GM23338 (cell line): ENCODE measurements around the gene ACVR2A. TPM values are rescaled to one million over a fixed set of nuclear protein-coding genes. Genes with fewer than 3 reads are reported as not detected.

ENCODE experiments used
- ATAC-seq: fragments of 200-7000 bp; cut with Tn5 transposase; 3 replicates; pipeline ENCODE4 v1.9.1; 2020
- DNase-seq: peaks from one replicate; pipeline ENCODE4 v3.0.0-alpha.2; 2015; ENCODE audit warnings: low spot score
- H2AFZ ChIP-seq: fragments of 200-600 bp; sonication (generic); 2 replicates; pipeline ENCODE4 v1.8.0; 2016; ENCODE audit warnings: antibody characterized with exemption, mild to moderate bottlenecking, moderate library complexity
- H3F3A ChIP-seq: fragments of 200-600 bp; sonication (generic); replicated peaks from 2 replicates; pipeline ENCODE4 v1.8.0; 2017; ENCODE audit warnings: antibody characterized with exemption, mixed run types, low read depth
- H3K27ac ChIP-seq: fragments of 200-600 bp; sonication (generic); 2 replicates; pipeline ENCODE4 v1.6.1; 2016; ENCODE audit warnings: low read depth
- H3K27me3 ChIP-seq: fragments of 200-600 bp; sonication (generic); 2 replicates; pipeline ENCODE4 v1.8.0; 2016; ENCODE audit warnings: mild to moderate bottlenecking, mixed run types, moderate library complexity; ENCODE audit not compliant: insufficient read depth
- H3K36me3 ChIP-seq: fragments of 200-600 bp; sonication (generic); 2 replicates; pipeline ENCODE4 v1.8.0; 2016; ENCODE audit warnings: mild to moderate bottlenecking; ENCODE audit not compliant: insufficient read depth
- H3K4me1 ChIP-seq: fragments of 200-600 bp; sonication (generic); 2 replicates; pipeline ENCODE4 v1.8.0; 2016; ENCODE audit warnings: mild to moderate bottlenecking, moderate library complexity; ENCODE audit not compliant: insufficient read depth
- H3K4me2 ChIP-seq: fragments of 200-600 bp; sonication (generic); 2 replicates; pipeline ENCODE4 v1.7.1; 2017; ENCODE audit warnings: mixed run types
- H3K4me3 ChIP-seq: fragments of 200-600 bp; sonication (generic); 2 replicates; pipeline ENCODE4 v1.6.1; 2016; ENCODE audit warnings: mixed run types
- H3K79me2 ChIP-seq: fragments of 200-600 bp; sonication (generic); replicated peaks from 2 replicates; pipeline ENCODE4 v1.8.0; 2017; ENCODE audit warnings: mild to moderate bottlenecking; ENCODE audit not compliant: insufficient read depth
- H3K9me2 ChIP-seq: fragments of 200-600 bp; sonication (generic); 2 replicates; pipeline ENCODE4 v1.8.0; 2017; ENCODE audit not compliant: insufficient read depth
- H4K20me1 ChIP-seq: fragments of 200-600 bp; sonication (generic); replicated peaks from 2 replicates; pipeline ENCODE4 v1.8.0; 2017; ENCODE audit warnings: mild to moderate bottlenecking; ENCODE audit not compliant: insufficient read depth
- H3K27ac Mint-ChIP-seq: 2 replicates; pipeline ENCODE4 v1.8.0; 2020; ENCODE audit warnings: inconsistent platforms, mild to moderate bottlenecking, moderate library complexity, mixed read lengths
- H3K27me3 Mint-ChIP-seq: 3 replicates; pipeline ENCODE4 v1.8.0; 2022; ENCODE audit warnings: low read depth, mild to moderate bottlenecking, moderate library complexity, mixed read lengths, inconsistent platforms; ENCODE audit not compliant: insufficient read depth, poor library complexity
- H3K36me3 Mint-ChIP-seq: 3 replicates; pipeline ENCODE4 v1.8.0; 2021; ENCODE audit warnings: low read depth, mild to moderate bottlenecking, inconsistent platforms, moderate library complexity, mixed read lengths
- H3K4me1 Mint-ChIP-seq: 3 replicates; pipeline ENCODE4 v1.8.0; 2020; ENCODE audit warnings: mild to moderate bottlenecking, inconsistent platforms, mixed read lengths
- H3K4me3 Mint-ChIP-seq: 3 replicates; pipeline ENCODE4 v1.8.0; 2021; ENCODE audit warnings: moderate library complexity, mild to moderate bottlenecking, inconsistent platforms, mixed read lengths
- H3K9me3 Mint-ChIP-seq: 3 replicates; pipeline ENCODE4 v1.8.0; 2020; ENCODE audit warnings: moderate library complexity, mild to moderate bottlenecking, inconsistent platforms, mixed read lengths
- CREB1 ChIP-seq: fragments of 250-450 bp; sonication (Bioruptor Pico); IDR thresholded peaks from 2 replicates; pipeline ENCODE4 v1.5.0; 2020; ENCODE audit warnings: low read depth, mild to moderate bottlenecking, moderate library complexity
- EZH2 ChIP-seq: fragments of 200-600 bp; sonication (generic); IDR thresholded peaks from one replicate; pipeline ENCODE4 v1.8.0; 2017; ENCODE audit warnings: antibody characterized with exemption, mild to moderate bottlenecking, low read depth; ENCODE audit not compliant: unreplicated experiment
- EZH2phosphoT487 ChIP-seq: fragments of 200-600 bp; sonication (generic); IDR thresholded peaks from one replicate; pipeline ENCODE4 v1.8.1; 2018; ENCODE audit warnings: antibody characterized with exemption; ENCODE audit not compliant: unreplicated experiment
- JUNB ChIP-seq: IDR thresholded peaks from one replicate; pipeline ENCODE4 v1.6.1; 2016; ENCODE audit warnings: antibody characterized with exemption; ENCODE audit not compliant: unreplicated experiment
- NANOG ChIP-seq: IDR thresholded peaks from 2 replicates; pipeline ENCODE4 v1.6.1; 2016; ENCODE audit warnings: antibody characterized with exemption, borderline replicate concordance
- STAT1 ChIP-seq: IDR thresholded peaks from one replicate; pipeline ENCODE4 v1.6.1; 2016; ENCODE audit warnings: antibody characterized with exemption; ENCODE audit not compliant: unreplicated experiment
- ZNF331 ChIP-seq: fragments of 250-450 bp; sonication (Bioruptor Pico); IDR thresholded peaks from 2 replicates; pipeline ENCODE4 v1.5.0; 2020; ENCODE audit warnings: low read depth, mild to moderate bottlenecking, moderate library complexity
- polyA plus RNA-seq: library from polyadenylated mRNA; unstranded; fragments of >200 nt; fragmentation: Nextera tagmentation; extraction: Ambion mirVana; gene quantifications from 2 replicates; pipeline ENCODE4 v1.2.1, GENCODE V29; 2016
- total RNA-seq: library from RNA; depleted of rRNA; stranded (reverse); fragments of >200 nt; shearing (Covaris generic); gene quantifications from 2 replicates; pipeline ENCODE4 v1.2.3, GENCODE V29; 2014
- TF ChIP-seq, protein P1 (sequence below): IDR thresholded peaks from one replicate; pipeline ENCODE4 v1.6.1; 2018; ENCODE audit warnings: antibody characterized with exemption; ENCODE audit not compliant: unreplicated experiment
- TF ChIP-seq, protein P2 (sequence below): fragments of 250-450 bp; sonication (Bioruptor Pico); IDR thresholded peaks from 2 replicates; pipeline ENCODE4 v1.5.0; 2020; ENCODE audit warnings: mild to moderate bottlenecking, moderate library complexity
- TF ChIP-seq, protein P3 (sequence below), 2 experiments: fragments of 200-600 bp in 1 of 2; sonication (generic) in 1 of 2; conservative IDR thresholded peaks; 2 replicates each; pipeline versions ENCODE4 v1.5.1 to v1.6.1; 2016 to 2017; ENCODE audit warnings: antibody characterized with exemption in 2 of 2, low read depth in 2 of 2, mild to moderate bottlenecking in 2 of 2, moderate library complexity in 1 of 2

ACVR2A gene
- total and polyA plus RNA-seq, 2 experiments from 2014 or later, result 11.8 to 15.6 TPM

DNA sequence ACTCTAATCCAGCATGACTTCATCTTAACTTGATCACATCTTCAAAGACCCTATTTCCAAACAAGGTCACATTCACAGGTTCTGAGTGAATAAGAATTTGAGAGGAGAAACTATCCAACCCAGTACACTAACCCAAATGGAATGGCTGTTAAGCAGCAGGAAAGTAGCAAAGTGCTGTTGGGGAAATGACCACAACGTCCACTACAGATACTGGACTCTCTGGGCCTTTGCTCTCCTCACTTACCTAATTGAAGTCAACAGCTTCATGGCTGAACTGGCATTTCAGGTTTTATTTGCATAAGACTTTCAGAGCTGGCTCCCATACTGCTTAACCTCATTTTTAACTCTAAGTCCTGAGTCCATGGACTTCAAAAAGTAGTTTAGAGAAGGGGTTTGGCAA, 38.0 kb upstream of the ACVR2A start (continued):
- TF ChIP-seq, protein P1, sequence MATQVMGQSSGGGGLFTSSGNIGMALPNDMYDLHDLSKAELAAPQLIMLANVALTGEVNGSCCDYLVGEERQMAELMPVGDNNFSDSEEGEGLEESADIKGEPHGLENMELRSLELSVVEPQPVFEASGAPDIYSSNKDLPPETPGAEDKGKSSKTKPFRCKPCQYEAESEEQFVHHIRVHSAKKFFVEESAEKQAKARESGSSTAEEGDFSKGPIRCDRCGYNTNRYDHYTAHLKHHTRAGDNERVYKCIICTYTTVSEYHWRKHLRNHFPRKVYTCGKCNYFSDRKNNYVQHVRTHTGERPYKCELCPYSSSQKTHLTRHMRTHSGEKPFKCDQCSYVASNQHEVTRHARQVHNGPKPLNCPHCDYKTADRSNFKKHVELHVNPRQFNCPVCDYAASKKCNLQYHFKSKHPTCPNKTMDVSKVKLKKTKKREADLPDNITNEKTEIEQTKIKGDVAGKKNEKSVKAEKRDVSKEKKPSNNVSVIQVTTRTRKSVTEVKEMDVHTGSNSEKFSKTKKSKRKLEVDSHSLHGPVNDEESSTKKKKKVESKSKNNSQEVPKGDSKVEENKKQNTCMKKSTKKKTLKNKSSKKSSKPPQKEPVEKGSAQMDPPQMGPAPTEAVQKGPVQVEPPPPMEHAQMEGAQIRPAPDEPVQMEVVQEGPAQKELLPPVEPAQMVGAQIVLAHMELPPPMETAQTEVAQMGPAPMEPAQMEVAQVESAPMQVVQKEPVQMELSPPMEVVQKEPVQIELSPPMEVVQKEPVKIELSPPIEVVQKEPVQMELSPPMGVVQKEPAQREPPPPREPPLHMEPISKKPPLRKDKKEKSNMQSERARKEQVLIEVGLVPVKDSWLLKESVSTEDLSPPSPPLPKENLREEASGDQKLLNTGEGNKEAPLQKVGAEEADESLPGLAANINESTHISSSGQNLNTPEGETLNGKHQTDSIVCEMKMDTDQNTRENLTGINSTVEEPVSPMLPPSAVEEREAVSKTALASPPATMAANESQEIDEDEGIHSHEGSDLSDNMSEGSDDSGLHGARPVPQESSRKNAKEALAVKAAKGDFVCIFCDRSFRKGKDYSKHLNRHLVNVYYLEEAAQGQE, result no peak
- TF ChIP-seq NANOG, result no peak

DNA sequence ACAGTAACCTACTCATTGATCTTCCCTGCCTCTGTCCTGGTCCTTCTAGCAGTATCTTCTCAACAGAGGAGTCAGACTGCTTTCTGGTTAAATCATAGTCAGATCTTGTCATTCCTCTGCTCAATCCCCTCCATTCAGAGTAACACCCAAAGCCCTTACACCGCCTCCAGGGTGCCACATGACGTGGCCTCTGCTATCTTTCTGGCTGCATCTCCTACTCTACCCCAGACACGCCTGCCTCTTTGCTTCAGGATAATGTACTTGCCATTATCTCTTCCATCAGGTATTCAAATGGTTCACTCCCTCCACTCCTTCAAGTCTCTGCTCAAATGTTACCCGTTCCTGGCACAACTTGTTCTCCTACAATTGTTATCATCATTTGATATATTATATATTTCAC, 36.3 kb upstream of the ACVR2A start:
- TF ChIP-seq, protein P2, sequence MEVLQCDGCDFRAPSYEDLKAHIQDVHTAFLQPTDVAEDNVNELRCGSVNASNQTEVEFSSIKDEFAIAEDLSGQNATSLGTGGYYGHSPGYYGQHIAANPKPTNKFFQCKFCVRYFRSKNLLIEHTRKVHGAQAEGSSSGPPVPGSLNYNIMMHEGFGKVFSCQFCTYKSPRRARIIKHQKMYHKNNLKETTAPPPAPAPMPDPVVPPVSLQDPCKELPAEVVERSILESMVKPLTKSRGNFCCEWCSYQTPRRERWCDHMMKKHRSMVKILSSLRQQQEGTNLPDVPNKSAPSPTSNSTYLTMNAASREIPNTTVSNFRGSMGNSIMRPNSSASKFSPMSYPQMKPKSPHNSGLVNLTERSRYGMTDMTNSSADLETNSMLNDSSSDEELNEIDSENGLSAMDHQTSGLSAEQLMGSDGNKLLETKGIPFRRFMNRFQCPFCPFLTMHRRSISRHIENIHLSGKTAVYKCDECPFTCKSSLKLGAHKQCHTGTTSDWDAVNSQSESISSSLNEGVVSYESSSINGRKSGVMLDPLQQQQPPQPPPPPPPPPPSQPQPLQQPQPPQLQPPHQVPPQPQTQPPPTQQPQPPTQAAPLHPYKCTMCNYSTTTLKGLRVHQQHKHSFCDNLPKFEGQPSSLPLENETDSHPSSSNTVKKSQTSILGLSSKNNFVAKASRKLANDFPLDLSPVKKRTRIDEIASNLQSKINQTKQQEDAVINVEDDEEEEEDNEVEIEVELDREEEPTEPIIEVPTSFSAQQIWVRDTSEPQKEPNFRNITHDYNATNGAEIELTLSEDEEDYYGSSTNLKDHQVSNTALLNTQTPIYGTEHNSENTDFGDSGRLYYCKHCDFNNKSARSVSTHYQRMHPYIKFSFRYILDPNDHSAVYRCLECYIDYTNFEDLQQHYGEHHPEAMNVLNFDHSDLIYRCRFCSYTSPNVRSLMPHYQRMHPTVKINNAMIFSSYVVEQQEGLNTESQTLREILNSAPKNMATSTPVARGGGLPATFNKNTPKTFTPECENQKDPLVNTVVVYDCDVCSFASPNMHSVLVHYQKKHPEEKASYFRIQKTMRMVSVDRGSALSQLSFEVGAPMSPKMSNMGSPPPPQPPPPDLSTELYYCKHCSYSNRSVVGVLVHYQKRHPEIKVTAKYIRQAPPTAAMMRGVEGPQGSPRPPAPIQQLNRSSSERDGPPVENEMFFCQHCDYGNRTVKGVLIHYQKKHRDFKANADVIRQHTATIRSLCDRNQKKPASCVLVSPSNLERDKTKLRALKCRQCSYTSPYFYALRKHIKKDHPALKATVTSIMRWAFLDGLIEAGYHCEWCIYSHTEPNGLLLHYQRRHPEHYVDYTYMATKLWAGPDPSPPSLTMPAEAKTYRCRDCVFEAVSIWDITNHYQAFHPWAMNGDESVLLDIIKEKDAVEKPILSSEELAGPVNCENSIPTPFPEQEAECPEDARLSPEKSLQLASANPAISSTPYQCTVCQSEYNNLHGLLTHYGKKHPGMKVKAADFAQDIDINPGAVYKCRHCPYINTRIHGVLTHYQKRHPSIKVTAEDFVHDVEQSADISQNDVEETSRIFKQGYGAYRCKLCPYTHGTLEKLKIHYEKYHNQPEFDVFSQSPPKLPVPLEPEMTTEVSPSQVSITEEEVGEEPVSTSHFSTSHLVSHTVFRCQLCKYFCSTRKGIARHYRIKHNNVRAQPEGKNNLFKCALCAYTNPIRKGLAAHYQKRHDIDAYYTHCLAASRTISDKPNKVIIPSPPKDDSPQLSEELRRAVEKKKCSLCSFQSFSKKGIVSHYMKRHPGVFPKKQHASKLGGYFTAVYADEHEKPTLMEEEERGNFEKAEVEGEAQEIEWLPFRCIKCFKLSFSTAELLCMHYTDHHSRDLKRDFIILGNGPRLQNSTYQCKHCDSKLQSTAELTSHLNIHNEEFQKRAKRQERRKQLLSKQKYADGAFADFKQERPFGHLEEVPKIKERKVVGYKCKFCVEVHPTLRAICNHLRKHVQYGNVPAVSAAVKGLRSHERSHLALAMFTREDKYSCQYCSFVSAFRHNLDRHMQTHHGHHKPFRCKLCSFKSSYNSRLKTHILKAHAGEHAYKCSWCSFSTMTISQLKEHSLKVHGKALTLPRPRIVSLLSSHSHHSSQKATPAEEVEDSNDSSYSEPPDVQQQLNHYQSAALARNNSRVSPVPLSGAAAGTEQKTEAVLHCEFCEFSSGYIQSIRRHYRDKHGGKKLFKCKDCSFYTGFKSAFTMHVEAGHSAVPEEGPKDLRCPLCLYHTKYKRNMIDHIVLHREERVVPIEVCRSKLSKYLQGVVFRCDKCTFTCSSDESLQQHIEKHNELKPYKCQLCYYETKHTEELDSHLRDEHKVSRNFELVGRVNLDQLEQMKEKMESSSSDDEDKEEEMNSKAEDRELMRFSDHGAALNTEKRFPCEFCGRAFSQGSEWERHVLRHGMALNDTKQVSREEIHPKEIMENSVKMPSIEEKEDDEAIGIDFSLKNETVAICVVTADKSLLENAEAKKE (CRISPR knock-in tag), result no peak
- TF ChIP-seq EZH2phosphoT487 (no peak), JUNB (no peak), EZH2 (no peak), CREB1 (CRISPR knock-in tag) (no peak), NANOG (no peak), STAT1 (no peak), ZNF331 (no peak)
- TF ChIP-seq, protein P3, sequence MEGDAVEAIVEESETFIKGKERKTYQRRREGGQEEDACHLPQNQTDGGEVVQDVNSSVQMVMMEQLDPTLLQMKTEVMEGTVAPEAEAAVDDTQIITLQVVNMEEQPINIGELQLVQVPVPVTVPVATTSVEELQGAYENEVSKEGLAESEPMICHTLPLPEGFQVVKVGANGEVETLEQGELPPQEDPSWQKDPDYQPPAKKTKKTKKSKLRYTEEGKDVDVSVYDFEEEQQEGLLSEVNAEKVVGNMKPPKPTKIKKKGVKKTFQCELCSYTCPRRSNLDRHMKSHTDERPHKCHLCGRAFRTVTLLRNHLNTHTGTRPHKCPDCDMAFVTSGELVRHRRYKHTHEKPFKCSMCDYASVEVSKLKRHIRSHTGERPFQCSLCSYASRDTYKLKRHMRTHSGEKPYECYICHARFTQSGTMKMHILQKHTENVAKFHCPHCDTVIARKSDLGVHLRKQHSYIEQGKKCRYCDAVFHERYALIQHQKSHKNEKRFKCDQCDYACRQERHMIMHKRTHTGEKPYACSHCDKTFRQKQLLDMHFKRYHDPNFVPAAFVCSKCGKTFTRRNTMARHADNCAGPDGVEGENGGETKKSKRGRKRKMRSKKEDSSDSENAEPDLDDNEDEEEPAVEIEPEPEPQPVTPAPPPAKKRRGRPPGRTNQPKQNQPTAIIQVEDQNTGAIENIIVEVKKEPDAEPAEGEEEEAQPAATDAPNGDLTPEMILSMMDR (conservative IDR thresholded peaks at IDR 0.05; ENCODE audit: low read depth in 2 of 2), result no peak
- H3K36me3 Mint-ChIP-seq, result no peaks in the 10 kb centered on the region
- H3K4me2 ChIP-seq, result no peak overlapping the region
- no peaks in the 10 kb centered on the region for H3K9me2 ChIP-seq
- no peaks in the 10 kb centered on the region for H3K27me3 ChIP-seq
- H3K4me1 Mint-ChIP-seq, result no peaks in the 10 kb centered on the region
- no peak overlapping the region for H3K27ac ChIP-seq
- no peaks in the 10 kb centered on the region for H3K27me3 Mint-ChIP-seq
- H3K9me3 Mint-ChIP-seq, result no peaks in the 10 kb centered on the region
- H3K4me3 Mint-ChIP-seq, result no peak overlapping the region
- H3K36me3 ChIP-seq, result no peaks in the 10 kb centered on the region
- H3K4me3 ChIP-seq, result no peak overlapping the region
- no peak for ATAC-seq
- no peak overlapping the region for H2AFZ ChIP-seq
- no peaks in the 10 kb centered on the region for H3K4me1 ChIP-seq
- H4K20me1 ChIP-seq, result no peaks in the 10 kb centered on the region
- DNase-seq, result no peak
- H3K79me2 ChIP-seq, result no peaks in the 10 kb centered on the region
- H3K27ac Mint-ChIP-seq, result no peak overlapping the region
- H3F3A ChIP-seq, result no peaks in the 10 kb centered on the region
